Activated CD8-positive, alpha-beta memory T cell treated with anti-CD3 and anti-CD28 coated beads for 4 hours (primary cell): ENCODE results near the gene PLEKHN1.
"Not testable (repeated sequence)": the region's sequence is repeated elsewhere in the genome, so short reads cannot be mapped to it uniquely, and the experiment has no call there.

ENCODE experiments used
- DNase-seq, 2 donors: peaks; one replicate each; pipeline ENCODE4 v3.0.0-alpha.2; 2020; ENCODE audit warnings: low read depth in 2 of 2

The PLEKHN1 gene

GRCh38 chr1:992362-992761 lies 26.1 kb downstream of the PLEKHN1 start:
- no peak for DNase-seq

- no peak for DNase-seq
Measured at GRCh38 chr1:993379-993995, 27.2 kb downstream of the PLEKHN1 start.

- not testable (repeated sequence) for DNase-seq
Measured at GRCh38 chr1:994546-994945, 28.3 kb downstream of the PLEKHN1 start.

- DNase-seq = no peak
Measured at GRCh38 chr1:995665-996633, 29.7 kb downstream of the PLEKHN1 start.

- DNase-seq = no peak
Measured at GRCh38 chr1:996851-997712, 30.8 kb downstream of the PLEKHN1 start.

- no peak for DNase-seq
Measured at GRCh38 chr1:997713-997992, 31.4 kb downstream of the PLEKHN1 start.

- no peak for DNase-seq
Measured at GRCh38 chr1:997993-998744, 31.9 kb downstream of the PLEKHN1 start.

GRCh38 chr1:998745-998994 lies 32.4 kb downstream of the PLEKHN1 start:
- no peak for DNase-seq

- DNase-seq = no peak
Measured at GRCh38 chr1:998995-999724, 32.9 kb downstream of the PLEKHN1 start.

- DNase-seq = peak in 1 of 2 donors; percentile 36
Measured at GRCh38 chr1:999725-1000356, 33.6 kb downstream of the PLEKHN1 start, which contains the start of gene HES4. HES4 (minus strand) TSS chr1:1000097; CDS start chr1:999973, 124 bp downstream.

GRCh38 chr1:1000357-1001056 lies 34.2 kb downstream of the PLEKHN1 start:
- DNase-seq = peak; percentile 49 to 55

- DNase-seq = no peak
Measured at GRCh38 chr1:1001057-1001783, 34.9 kb downstream of the PLEKHN1 start.

GRCh38 chr1:1003618-1004419 lies 37.5 kb downstream of the PLEKHN1 start:
- DNase-seq = no peak

GRCh38 chr1:1004420-1004779 lies 38.1 kb downstream of the PLEKHN1 start:
- DNase-seq = no peak

- no peak for DNase-seq
Measured at GRCh38 chr1:1004780-1005697, 38.8 kb downstream of the PLEKHN1 start.

GRCh38 chr1:1005774-1006304 lies 39.6 kb downstream of the PLEKHN1 start:
- no peak for DNase-seq
